Measurements from ENCODE around the gene ETV2.
A peak's percentile ranks its signal among the peaks of the same experiment; 100 is the strongest.
"Not testable (repeated sequence)": the region's sequence is repeated elsewhere in the genome, so short reads cannot be mapped to it uniquely, and the experiment has no call there.

Gene ETV2

DNA sequence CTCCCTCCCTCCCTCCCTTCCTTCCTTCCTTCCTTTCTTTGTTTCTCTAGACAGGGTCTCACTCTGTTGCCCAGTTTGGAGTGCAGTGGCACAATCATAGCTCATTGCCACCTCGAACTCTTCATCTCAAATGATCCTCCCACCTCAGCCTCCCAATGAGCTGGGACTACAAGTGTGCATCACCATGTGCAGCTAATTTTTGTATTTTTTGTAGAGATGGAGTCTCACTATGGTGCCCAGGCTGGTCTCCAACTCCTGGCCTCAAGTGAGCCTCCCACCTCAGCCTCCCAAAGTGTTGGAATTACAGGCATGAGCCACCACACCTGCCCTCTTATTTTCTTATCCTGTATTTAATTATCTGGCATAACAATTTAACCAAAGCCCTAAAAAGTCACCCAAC lies 29.1 kb downstream of the ETV2 start:
- TF ChIP-seq Cebpa-rat (IDR thresholded peaks at IDR 0.05): no peak
- Histone ChIP-seq H3K4me3 (no peak overlapping the region), H3K27ac (no peak overlapping the region)

DNA sequence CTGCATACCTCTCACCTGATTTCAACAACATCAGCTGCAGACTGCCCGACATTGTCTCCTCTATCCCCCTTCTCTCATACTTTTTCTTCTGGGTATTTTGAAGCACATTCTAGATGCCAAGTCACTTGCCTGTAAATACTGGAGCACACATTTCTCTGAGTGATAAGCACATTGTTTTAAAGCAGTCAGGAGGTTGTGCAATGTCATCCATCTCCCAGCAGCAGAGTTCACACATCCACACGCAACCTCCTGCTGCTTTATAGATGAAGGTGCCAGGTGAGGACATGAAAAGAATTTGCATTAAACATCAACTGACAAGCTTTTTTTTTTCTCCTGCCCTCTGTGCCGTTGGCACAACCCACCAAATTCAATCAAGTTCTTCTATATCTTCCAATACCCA lies 30.3 kb downstream of the ETV2 start:
- no peak for TF ChIP-seq Cebpa-rat (IDR thresholded peaks at IDR 0.05)
- H3K36me3 ChIP-seq: no peaks in the 10 kb centered on the region
- no peak overlapping the region for H3K9ac ChIP-seq
- H3K27me3 ChIP-seq: peaks cover 25% of the 10 kb centered on the region
- H3K9me3 ChIP-seq: no peaks in the 10 kb centered on the region
- H3K27ac ChIP-seq: no peak overlapping the region
- no peak overlapping the region for H3K4me3 ChIP-seq
- H3K4me2 ChIP-seq: no peak overlapping the region
- H3K4me1 ChIP-seq: 0 out of 2 replicates have a peak, but pooled peaks cover 5% of the 10 kb centered on the region
- H4K20me1 ChIP-seq: no peaks in the 10 kb centered on the region

More for the DNA sequence above, 29.1 kb downstream of the ETV2 start:
- no peaks in the 10 kb centered on the region for H4K20me1 ChIP-seq
- no peak overlapping the region for H3K4me2 ChIP-seq
- H3K27me3 ChIP-seq: peaks cover 25% of the 10 kb centered on the region
- H3K4me1 ChIP-seq: 0 out of 2 replicates have a peak, but pooled peaks cover 5% of the 10 kb centered on the region
- no peaks in the 10 kb centered on the region for H3K9me3 ChIP-seq
- H3K9ac ChIP-seq: no peak overlapping the region
- no peaks in the 10 kb centered on the region for H3K36me3 ChIP-seq

DNA sequence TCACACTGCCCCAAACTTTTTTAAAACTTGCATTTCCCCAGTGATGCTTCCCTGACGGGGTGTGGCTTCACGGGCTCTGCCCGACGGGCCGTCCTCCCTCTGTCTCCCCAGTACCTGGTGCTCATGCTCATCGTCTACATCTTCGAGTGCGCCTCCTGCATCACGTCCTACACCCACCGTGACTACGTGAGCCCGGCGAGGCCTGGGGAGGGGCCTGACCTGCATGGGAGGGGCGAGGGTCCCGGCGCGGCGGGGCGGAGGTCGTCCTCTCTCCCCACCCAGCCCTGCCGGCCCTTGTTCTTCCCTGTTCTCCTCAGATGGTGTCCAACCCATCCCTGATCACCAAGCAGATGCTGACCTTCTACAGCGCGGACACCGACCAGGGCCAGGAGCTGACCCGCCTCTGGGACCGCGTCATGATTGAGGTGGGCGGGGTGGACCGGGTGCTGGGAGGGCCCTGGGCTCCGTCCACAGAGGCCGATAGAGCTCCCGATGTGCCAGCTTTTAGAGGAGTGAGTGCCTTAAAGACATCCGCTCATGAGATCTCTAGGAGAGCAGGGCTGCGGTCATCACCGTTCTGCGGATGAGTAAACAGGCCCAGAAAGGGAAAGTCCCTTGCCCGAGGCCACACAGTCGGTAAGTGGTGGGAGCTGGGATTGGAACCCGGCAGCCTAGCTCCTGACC lies 31.7 kb downstream of the ETV2 start:
- Histone ChIP-seq H3K4me2 (peak overlapping the region; percentile 34; the same call in 1 of the 2 replicates), H3K27ac (no peak overlapping the region), H3K4me1 (0 out of 2 replicates have a peak, but pooled peaks cover 5% of the 10 kb centered on the region), H3K36me3 (no peaks in the 10 kb centered on the region), H3K27me3 (peaks cover 25% of the 10 kb centered on the region), H4K20me1 (no peaks in the 10 kb centered on the region), H3K9ac (no peak overlapping the region), H3K4me3 (no peak overlapping the region), H3K9me3 (no peaks in the 10 kb centered on the region)
- no peak for TF ChIP-seq Cebpa-rat (IDR thresholded peaks at IDR 0.05)

DNA sequence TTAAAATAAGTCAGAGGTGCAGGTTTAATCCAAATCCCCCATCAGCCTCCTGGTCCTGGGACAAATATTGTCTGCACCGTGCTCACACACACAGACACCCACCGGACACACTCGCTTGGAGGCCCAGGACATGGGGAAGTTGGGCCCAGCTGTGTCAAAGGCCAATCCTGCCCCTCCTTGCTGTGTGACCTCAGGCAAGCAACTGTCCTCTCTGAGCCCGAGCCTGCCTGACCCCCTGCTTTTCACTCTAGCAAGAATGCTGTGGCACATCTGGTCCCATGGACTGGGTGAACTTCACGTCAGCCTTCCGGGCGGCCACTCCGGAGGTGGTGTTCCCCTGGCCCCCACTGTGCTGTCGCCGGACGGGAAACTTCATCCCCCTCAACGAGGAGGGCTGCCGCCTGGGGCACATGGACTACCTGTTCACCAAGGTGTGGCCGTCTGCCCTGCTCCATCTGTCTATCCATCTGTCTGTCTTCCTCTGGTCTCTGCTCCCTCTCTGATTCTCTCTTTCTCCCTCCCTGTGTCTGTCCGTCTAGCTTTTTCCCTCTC lies 34.1 kb downstream of the ETV2 start:
- Histone ChIP-seq H3K4me3 (no peak overlapping the region), H3K9me3 (no peaks in the 10 kb centered on the region), H4K20me1 (no peaks in the 10 kb centered on the region), H3K36me3 (no peaks in the 10 kb centered on the region), H3K9ac (no peak overlapping the region), H3K27me3 (peaks cover 25% of the 10 kb centered on the region), H3K4me2 (no peak overlapping the region), H3K27ac (no peak overlapping the region), H3K4me1 (0 out of 2 replicates have a peak, but pooled peaks cover 5% of the 10 kb centered on the region)
- no peak for TF ChIP-seq Cebpa-rat (IDR thresholded peaks at IDR 0.05)

DNA sequence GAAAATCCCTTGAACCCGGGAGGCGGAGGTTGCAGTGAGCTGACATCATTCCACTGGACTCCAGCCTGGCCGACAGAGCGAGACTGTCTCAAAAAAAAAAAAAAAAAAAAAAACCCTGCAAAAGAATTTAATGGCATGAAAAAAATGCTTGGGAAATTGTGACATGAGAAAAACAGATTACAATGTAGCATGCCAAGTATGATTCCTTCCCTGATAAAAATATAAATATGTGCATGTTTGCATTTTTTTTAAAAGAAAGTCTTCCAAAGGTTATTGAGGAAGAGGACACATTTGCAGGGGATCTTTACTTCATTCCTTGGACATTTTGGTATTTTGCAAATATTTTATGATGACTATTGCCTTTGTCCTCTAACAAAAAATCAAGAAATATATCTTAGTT lies 48.3 kb downstream of the ETV2 start:
- H3K36me3 ChIP-seq: no peaks in the 10 kb centered on the region
- no peak overlapping the region for H3K4me3 ChIP-seq
- H3K27me3 ChIP-seq: no peaks in the 10 kb centered on the region
- no peak for TF ChIP-seq Cebpa-rat (IDR thresholded peaks at IDR 0.05)
- no peak overlapping the region for H3K9ac ChIP-seq
- no peaks in the 10 kb centered on the region for H3K9me3 ChIP-seq
- H4K20me1 ChIP-seq: no peaks in the 10 kb centered on the region
- no peak overlapping the region for H3K27ac ChIP-seq
- peaks cover 17% of the 10 kb centered on the region; the same call in 1 of the 2 replicates for H3K4me1 ChIP-seq
- H3K4me2 ChIP-seq: no peak overlapping the region

DNA sequence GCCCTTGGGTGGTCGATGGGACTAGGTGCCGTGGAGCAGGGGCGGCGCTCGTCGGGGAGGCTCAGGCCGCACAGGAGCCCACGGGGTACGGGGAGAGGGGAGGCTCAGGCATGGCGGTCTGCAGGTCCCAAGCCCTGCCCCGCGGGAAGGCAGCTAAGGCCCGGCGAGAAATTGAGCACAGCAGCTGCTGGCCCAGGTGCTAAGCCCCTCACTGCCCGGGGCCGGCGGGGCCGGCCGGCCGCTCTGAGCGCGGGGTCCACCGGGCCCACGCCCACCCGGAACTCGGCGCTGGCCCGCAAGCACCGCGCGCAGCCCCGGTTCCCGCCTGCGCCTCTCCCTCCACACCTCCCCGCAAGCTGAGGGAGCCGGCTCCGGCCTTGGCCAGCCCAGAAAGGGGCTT lies 49.6 kb downstream of the ETV2 start:
- H3K4me2 ChIP-seq, H4K20me1 ChIP-seq, H3K9me3 ChIP-seq, H3K4me3 ChIP-seq, H3K27ac ChIP-seq, H3K36me3 ChIP-seq, H3K27me3 ChIP-seq, H3K9ac ChIP-seq: not testable (repeated sequence)
- H3K4me1 ChIP-seq: peaks cover 17% of the 10 kb centered on the region; the same call in 1 of the 2 replicates

DNA sequence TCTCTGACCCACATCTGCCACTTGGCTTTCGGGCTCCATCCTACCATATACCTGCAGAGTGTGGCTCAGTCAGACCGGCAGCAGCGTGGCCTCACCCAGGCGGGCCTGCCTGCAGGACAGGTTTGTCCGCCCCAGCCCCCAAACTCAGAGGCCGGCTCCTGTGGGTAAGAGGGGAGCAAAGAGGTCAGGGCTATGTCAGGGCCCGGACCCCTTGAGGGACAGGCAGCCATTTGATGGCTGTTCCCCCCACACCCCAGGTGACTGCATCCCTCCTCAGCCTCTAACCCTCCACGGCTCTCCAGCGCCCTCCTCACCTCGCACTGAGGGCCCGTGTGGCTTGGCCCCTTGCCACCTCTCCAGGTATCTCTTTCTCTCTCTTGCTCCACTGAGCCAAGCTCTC lies 50.5 kb downstream of the ETV2 start:
- no peak for TF ChIP-seq Cebpa-rat (IDR thresholded peaks at IDR 0.05)
- peaks cover 17% of the 10 kb centered on the region; the same call in 1 of the 2 replicates for H3K4me1 ChIP-seq
- H3K36me3 ChIP-seq: no peaks in the 10 kb centered on the region
- H4K20me1 ChIP-seq: no peaks in the 10 kb centered on the region
- no peaks in the 10 kb centered on the region for H3K27me3 ChIP-seq
- no peak overlapping the region for H3K4me3 ChIP-seq
- no peak overlapping the region for H3K4me2 ChIP-seq
- no peak overlapping the region for H3K9ac ChIP-seq
- H3K27ac ChIP-seq: no peak overlapping the region
- H3K9me3 ChIP-seq: no peaks in the 10 kb centered on the region

DNA sequence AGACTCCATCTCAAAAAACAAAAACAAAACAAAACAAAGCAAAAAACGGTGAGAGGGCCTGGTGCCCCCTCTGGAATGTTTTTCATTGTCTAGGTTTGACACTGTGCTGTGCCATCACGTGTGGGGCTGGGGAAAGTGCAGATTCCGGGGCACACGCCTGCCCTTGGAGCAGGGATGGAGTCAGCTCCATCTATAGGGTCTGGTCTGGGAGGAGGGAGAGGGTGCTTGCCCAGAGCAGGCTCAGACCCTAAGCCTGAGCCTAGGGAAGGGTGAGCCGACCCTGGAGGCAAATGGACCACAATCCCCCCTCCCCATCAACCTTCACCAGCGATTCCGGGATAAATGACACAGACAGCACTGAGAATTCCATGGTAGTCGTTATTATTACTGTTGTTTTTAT lies 51.9 kb downstream of the ETV2 start:
- no peaks in the 10 kb centered on the region for H3K9me3 ChIP-seq
- 0 out of 2 replicates have a peak overlapping the region, but pooled peaks have one; percentile 32 for H3K9ac ChIP-seq

DNA sequence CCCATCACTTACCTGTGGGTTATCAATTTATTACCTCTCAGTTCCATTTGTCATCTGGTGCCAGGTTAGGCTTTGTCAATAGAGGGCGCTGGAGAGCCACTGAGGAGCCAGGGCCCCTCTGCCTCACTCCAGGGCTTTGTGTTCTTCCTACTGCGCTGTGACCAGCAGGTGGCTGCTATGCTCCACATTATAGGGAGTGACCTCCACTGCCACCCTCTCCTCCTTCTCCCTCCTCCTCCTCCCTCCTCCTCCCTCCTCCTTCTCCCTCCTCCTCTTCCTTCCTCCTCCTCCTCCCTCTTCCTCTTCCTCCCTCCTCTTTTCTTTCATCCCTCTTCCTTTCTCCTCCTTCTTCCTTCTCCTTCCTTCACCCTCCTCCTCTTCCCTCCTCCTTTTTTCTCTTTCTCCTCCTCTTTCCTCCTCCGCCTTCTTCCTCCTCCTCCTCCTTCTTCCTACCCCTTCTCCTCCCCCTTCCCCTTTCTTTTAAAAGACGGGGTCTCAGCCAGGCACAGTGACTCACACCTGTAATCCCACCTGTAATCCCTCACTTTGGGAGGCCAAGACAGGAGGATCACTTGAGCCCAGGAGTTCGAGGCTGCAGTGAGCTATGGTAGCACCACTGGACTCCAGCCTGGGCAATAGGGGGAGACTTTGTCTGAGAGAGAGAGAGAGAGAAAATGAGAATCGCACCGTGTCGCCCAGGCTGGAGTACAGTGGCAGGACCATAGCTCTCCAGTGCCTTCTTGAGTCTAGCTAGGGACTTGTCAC lies 52.5 kb downstream of the ETV2 start:
- Histone ChIP-seq H3K9ac (no peak overlapping the region), H3K36me3 (no peaks in the 10 kb centered on the region), H3K9me3 (no peaks in the 10 kb centered on the region), H3K27me3 (no peaks in the 10 kb centered on the region), H4K20me1 (no peaks in the 10 kb centered on the region), H3K4me3 (no peak overlapping the region), H3K4me2 (no peak overlapping the region), H3K4me1 (peaks cover 13% of the 10 kb centered on the region; the same call in 1 of the 2 replicates), H3K27ac (no peak overlapping the region)
- TF ChIP-seq Cebpa-rat (IDR thresholded peaks at IDR 0.05): no peak

More for the DNA sequence above, 51.9 kb downstream of the ETV2 start:
- no peaks in the 10 kb centered on the region for H3K27me3 ChIP-seq
- H3K27ac ChIP-seq: no peak overlapping the region
- TF ChIP-seq Cebpa-rat (IDR thresholded peaks at IDR 0.05): no peak
- no peaks in the 10 kb centered on the region for H3K36me3 ChIP-seq
- H3K4me1 ChIP-seq: peaks cover 13% of the 10 kb centered on the region; the same call in 1 of the 2 replicates
- H3K4me3 ChIP-seq: no peak overlapping the region
- H4K20me1 ChIP-seq: no peaks in the 10 kb centered on the region
- H3K4me2 ChIP-seq: no peak overlapping the region
